Osteoblast (primary cell): ENCODE data around the gene GALNS. TPM values are rescaled to one million over a fixed set of nuclear protein-coding genes. Genes with fewer than 3 reads are reported as not detected.

ENCODE experiments used
- DNase-seq: peaks from one replicate; pipeline ENCODE4 v3.0.0; 2011; ENCODE audit warnings: low spot score, mixed read lengths; ENCODE audit not compliant: insufficient read length; ENCODE audit errors: missing footprints
- H2AFZ ChIP-seq: 2 replicates; pipeline ENCODE4 v1.6.0; 2011; ENCODE audit warnings: mild to moderate bottlenecking, low read length
- H3K27ac ChIP-seq: 2 replicates; pipeline ENCODE4 v1.5.1; 2011; ENCODE audit warnings: mild to moderate bottlenecking, low read depth, low read length, moderate library complexity
- H3K27me3 ChIP-seq: 2 replicates; pipeline ENCODE4 v1.6.0; 2012; ENCODE audit warnings: mild to moderate bottlenecking, control low read depth, inconsistent platforms, low read length, moderate library complexity; ENCODE audit not compliant: insufficient read depth
- H3K36me3 ChIP-seq: 2 replicates; pipeline ENCODE4 v1.5.1; 2011; ENCODE audit warnings: mild to moderate bottlenecking, low read length, control low read depth, moderate library complexity; ENCODE audit not compliant: insufficient read depth
- H3K4me1 ChIP-seq: 2 replicates; pipeline ENCODE4 v1.5.1; 2011; ENCODE audit warnings: mild to moderate bottlenecking, low read length, control low read depth, moderate library complexity; ENCODE audit not compliant: insufficient read depth
- H3K4me2 ChIP-seq: 2 replicates; pipeline ENCODE4 v1.6.0; 2011; ENCODE audit warnings: mild to moderate bottlenecking, low read length; ENCODE audit not compliant: insufficient read depth
- H3K4me3 ChIP-seq: fragments of 200-600 bp; sonication (generic); 3 replicates; pipeline ENCODE4 v1.5.1; 2012; ENCODE audit warnings: mild to moderate bottlenecking, low read length, inconsistent platforms; ENCODE audit not compliant: insufficient read depth
- H3K79me2 ChIP-seq: 2 replicates; pipeline ENCODE4 v1.6.0; 2012; ENCODE audit warnings: mild to moderate bottlenecking, low read length, control low read depth, inconsistent platforms; ENCODE audit not compliant: insufficient read depth
- H3K9me3 ChIP-seq: 2 replicates; pipeline ENCODE4 v1.5.1; 2011; ENCODE audit warnings: low read depth, low read length, control low read depth
- H4K20me1 ChIP-seq: 2 replicates; pipeline ENCODE4 v1.6.0; 2012; ENCODE audit warnings: mild to moderate bottlenecking, low read length, control low read depth; ENCODE audit not compliant: insufficient read depth
- CTCF ChIP-seq: IDR thresholded peaks from 2 replicates; pipeline ENCODE4 v1.5.1; 2011; ENCODE audit warnings: mild to moderate bottlenecking, low read depth, low read length, moderate library complexity; ENCODE audit errors: extremely low read depth
- total RNA-seq: library from RNA; depleted of rRNA; stranded (reverse); fragments of >200 nt; gene quantifications from 2 replicates; pipeline ENCODE4 v1.2.3, GENCODE V29; 2012

The GALNS gene
- total RNA-seq, 1 donor, result 48.1 TPM

- no peak overlapping the region for H3K4me2 ChIP-seq
- no peaks in the 10 kb centered on the region for H3K9me3 ChIP-seq
- H2AFZ ChIP-seq, result no peak overlapping the region
- H3K27ac ChIP-seq, result no peak overlapping the region
- H4K20me1 ChIP-seq, result no peaks in the 10 kb centered on the region
- H3K79me2 ChIP-seq, result no peaks in the 10 kb centered on the region
- DNase-seq, result no peak
- TF ChIP-seq CTCF, result no peak
- peaks cover 13% of the 10 kb centered on the region for H3K27me3 ChIP-seq
- H3K4me3 ChIP-seq, result no peak overlapping the region
- no peaks in the 10 kb centered on the region for H3K36me3 ChIP-seq
- H3K4me1 ChIP-seq, result no peaks in the 10 kb centered on the region
Measured at GRCh38 chr16:88882358-88883030, 25.7 kb upstream of the GALNS start.

GRCh38 chr16:88881675-88882357 lies 25.1 kb upstream of the GALNS start:
- no peak overlapping the region for H3K4me2 ChIP-seq
- no peak overlapping the region for H2AFZ ChIP-seq
- TF ChIP-seq CTCF, result no peak
- peaks cover 13% of the 10 kb centered on the region for H3K27me3 ChIP-seq
- no peaks in the 10 kb centered on the region for H3K4me1 ChIP-seq
- H3K27ac ChIP-seq, result no peak overlapping the region
- no peak for DNase-seq
- no peaks in the 10 kb centered on the region for H4K20me1 ChIP-seq
- H3K79me2 ChIP-seq, result no peaks in the 10 kb centered on the region
- H3K9me3 ChIP-seq, result no peaks in the 10 kb centered on the region
- no peaks in the 10 kb centered on the region for H3K36me3 ChIP-seq
- no peak overlapping the region for H3K4me3 ChIP-seq

- Histone ChIP-seq H3K27me3 (peaks cover 13% of the 10 kb centered on the region), H3K4me1 (no peaks in the 10 kb centered on the region), H3K36me3 (no peaks in the 10 kb centered on the region), H4K20me1 (no peaks in the 10 kb centered on the region), H3K9me3 (no peaks in the 10 kb centered on the region), H3K79me2 (no peaks in the 10 kb centered on the region), H3K4me2 (no peak overlapping the region), H3K27ac (no peak overlapping the region), H3K4me3 (no peak overlapping the region), H2AFZ (no peak overlapping the region)
- DNase-seq, result no peak
- TF ChIP-seq CTCF, result no peak
Measured at GRCh38 chr16:88881007-88881615, 24.4 kb upstream of the GALNS start.
